Tibial nerve (tissue), 4 donors: ENCODE measurements around the gene FOXJ3. TPM values are rescaled to one million over a fixed set of nuclear protein-coding genes. Genes with fewer than 3 reads are reported as not detected.

ENCODE experiments used
- DNase-seq, 2 donors: peaks; one replicate each; pipeline ENCODE4 v3.0.0-alpha.2; 2019; ENCODE audit warnings: low spot score in 2 of 2
- H3K27ac ChIP-seq, 4 donors: fragments of 200-600 bp; sonication (generic) in 3 of 4; one replicate each; pipeline ENCODE4 v1.5.1; 2017 to 2019; ENCODE audit warnings: mild to moderate bottlenecking in 1 of 4
- H3K27me3 ChIP-seq, 2 donors: fragments of 200-600 bp; sonication (generic) in 1 of 2; one replicate each; pipeline versions ENCODE4 v1.5.1 to v1.6.0; 2017 to 2019
- H3K36me3 ChIP-seq, 3 donors: fragments of 200-600 bp; sonication (generic); one replicate each; pipeline ENCODE4 v1.5.1; 2018 to 2019
- H3K4me1 ChIP-seq, 4 donors: fragments of 200-600 bp; sonication (generic) in 3 of 4; one replicate each; pipeline ENCODE4 v1.5.1; 2017 to 2019
- H3K4me3 ChIP-seq, 4 donors: fragments of 200-600 bp; sonication (generic) in 3 of 4; one replicate each; pipeline ENCODE4 v1.5.1; 2017 to 2019; ENCODE audit warnings: mild to moderate bottlenecking in 1 of 4, moderate library complexity in 1 of 4
- H3K9me3 ChIP-seq, 4 donors: fragments of 200-600 bp; sonication (generic) in 3 of 4; one replicate each; pipeline ENCODE4 v1.5.1; 2017 to 2019
- EP300 ChIP-seq, 2 donors: sonication (generic); formaldehyde crosslinking; IDR thresholded peaks; one replicate each; pipeline ENCODE4 v1.6.1; 2017; ENCODE audit warnings: antibody characterized with exemption in 2 of 2, mild to moderate bottlenecking in 1 of 2
- POLR2A ChIP-seq, 2 donors: fragments of 450-650 bp; IDR thresholded peaks; one replicate each; pipeline ENCODE4 v1.6.1; 2017; ENCODE audit warnings: antibody characterized with exemption in 2 of 2, mild to moderate bottlenecking in 2 of 2, moderate library complexity in 2 of 2
- WGBS, 2 donors: methylation state at CpG; one replicate each; pipeline ENCODE4 v1.1.5; 2018; 5-methylcytosine and 5-hydroxymethylcytosine counted together
- total RNA-seq, 4 donors: library from RNA; depleted of rRNA; stranded (reverse); fragments of >200 nt; gene quantifications; one replicate each; pipeline ENCODE4 v1.1.0, GENCODE V29; 2016
- TF ChIP-seq, protein P1 (sequence below), 5 experiments: fragments of 200-600 bp in 3 of 5; fragments of 450-650 bp in 2 of 5; sonication (generic) in 3 of 5; IDR thresholded peaks; one replicate each; pipeline ENCODE4 v1.5.1; 2016 to 2019; ENCODE audit warnings: antibody characterized with exemption in 5 of 5, mild to moderate bottlenecking in 3 of 5, moderate library complexity in 2 of 5

The FOXJ3 gene
- total RNA-seq, 4 donors from 2014 or later, result 42.7 to 68.1 (median 64.5) TPM

DNA sequence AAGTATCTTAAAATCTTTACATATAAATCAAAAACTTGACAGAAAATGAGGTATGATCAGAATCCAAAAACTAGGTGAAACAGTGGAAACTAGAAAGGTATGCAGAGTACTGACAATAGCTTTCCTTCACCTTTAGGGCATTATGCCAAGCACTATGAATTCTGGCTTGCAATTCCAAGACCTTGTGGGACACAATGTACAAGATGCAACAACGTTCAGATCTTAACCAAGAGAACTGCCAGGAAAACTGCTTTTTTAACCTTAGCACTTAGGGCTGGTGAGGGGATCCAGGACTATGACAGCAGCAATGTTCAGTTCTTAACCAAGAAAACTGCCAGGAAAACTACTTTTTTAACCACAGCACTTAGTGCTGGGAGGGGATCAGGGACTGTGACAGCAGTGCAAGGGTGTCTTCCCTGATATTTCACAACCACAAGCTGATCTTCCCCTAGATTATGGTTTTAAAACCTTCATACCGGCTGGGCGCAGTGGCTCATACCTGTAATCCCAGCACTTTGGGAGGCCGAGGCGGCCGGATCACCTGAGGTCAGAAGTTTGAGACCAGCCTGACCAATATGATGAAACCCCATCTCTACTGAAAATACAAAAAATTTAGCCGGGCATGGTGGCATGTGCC, 22.3 kb downstream of the FOXJ3 start:
- no peak overlapping the region for H3K4me3 ChIP-seq
- TF ChIP-seq POLR2A (IDR thresholded peaks at IDR 0.05), result no peak
- TF ChIP-seq EP300 (IDR thresholded peaks at IDR 0.05), result no peak
- TF ChIP-seq, protein P1, sequence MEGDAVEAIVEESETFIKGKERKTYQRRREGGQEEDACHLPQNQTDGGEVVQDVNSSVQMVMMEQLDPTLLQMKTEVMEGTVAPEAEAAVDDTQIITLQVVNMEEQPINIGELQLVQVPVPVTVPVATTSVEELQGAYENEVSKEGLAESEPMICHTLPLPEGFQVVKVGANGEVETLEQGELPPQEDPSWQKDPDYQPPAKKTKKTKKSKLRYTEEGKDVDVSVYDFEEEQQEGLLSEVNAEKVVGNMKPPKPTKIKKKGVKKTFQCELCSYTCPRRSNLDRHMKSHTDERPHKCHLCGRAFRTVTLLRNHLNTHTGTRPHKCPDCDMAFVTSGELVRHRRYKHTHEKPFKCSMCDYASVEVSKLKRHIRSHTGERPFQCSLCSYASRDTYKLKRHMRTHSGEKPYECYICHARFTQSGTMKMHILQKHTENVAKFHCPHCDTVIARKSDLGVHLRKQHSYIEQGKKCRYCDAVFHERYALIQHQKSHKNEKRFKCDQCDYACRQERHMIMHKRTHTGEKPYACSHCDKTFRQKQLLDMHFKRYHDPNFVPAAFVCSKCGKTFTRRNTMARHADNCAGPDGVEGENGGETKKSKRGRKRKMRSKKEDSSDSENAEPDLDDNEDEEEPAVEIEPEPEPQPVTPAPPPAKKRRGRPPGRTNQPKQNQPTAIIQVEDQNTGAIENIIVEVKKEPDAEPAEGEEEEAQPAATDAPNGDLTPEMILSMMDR (IDR thresholded peaks at IDR 0.05), result no peak
- H3K27me3 ChIP-seq, result no peaks in the 10 kb centered on the region
- DNase-seq, result no peak
- H3K27ac ChIP-seq, result no peak overlapping the region
- no peaks in the 10 kb centered on the region for H3K9me3 ChIP-seq
- H3K36me3 ChIP-seq, result peaks cover 0 to 4% (median 0%) of the 10 kb centered on the region in 3 donors
- peaks cover 0 to 54% (median 31%) of the 10 kb centered on the region in 4 donors for H3K4me1 ChIP-seq
- WGBS, 2 donors, result 58 to 64% methylated on average over 7 of the region's 7 CpGs

- H3K4me1 ChIP-seq, result peaks cover 0 to 54% (median 28%) of the 10 kb centered on the region in 4 donors
- DNase-seq, result no peak
- H3K4me3 ChIP-seq, result no peak overlapping the region
- no peaks in the 10 kb centered on the region for H3K9me3 ChIP-seq
- TF ChIP-seq EP300 (IDR thresholded peaks at IDR 0.05) (no peak), POLR2A (IDR thresholded peaks at IDR 0.05) (no peak)
- TF ChIP-seq, protein P1 (IDR thresholded peaks at IDR 0.05), result no peak
- H3K36me3 ChIP-seq, result peaks cover 0 to 4% (median 0%) of the 10 kb centered on the region in 3 donors
- no peak overlapping the region for H3K27ac ChIP-seq
- no peaks in the 10 kb centered on the region for H3K27me3 ChIP-seq
- 92 to 97% methylated on average over 4 of the region's 4 CpGs for WGBS, 2 donors
Measured at GRCh38 chr1:42311897-42312296, 23.1 kb downstream of the FOXJ3 start.

- DNase-seq, result no peak
- WGBS, 2 donors, result 0 to 42% methylated on average over 1 of the region's 1 CpG
- Histone ChIP-seq H3K4me1 (peaks cover 0 to 49% (median 21%) of the 10 kb centered on the region in 4 donors), H3K36me3 (peaks cover 0 to 4% (median 0%) of the 10 kb centered on the region in 3 donors), H3K27me3 (no peaks in the 10 kb centered on the region), H3K4me3 (no peak overlapping the region), H3K9me3 (no peaks in the 10 kb centered on the region), H3K27ac (no peak overlapping the region)
- TF ChIP-seq POLR2A (IDR thresholded peaks at IDR 0.05) (no peak), EP300 (IDR thresholded peaks at IDR 0.05) (no peak)
- TF ChIP-seq, protein P1 (IDR thresholded peaks at IDR 0.05), result no peak
Measured at GRCh38 chr1:42311138-42311537, 23.9 kb downstream of the FOXJ3 start.

DNA sequence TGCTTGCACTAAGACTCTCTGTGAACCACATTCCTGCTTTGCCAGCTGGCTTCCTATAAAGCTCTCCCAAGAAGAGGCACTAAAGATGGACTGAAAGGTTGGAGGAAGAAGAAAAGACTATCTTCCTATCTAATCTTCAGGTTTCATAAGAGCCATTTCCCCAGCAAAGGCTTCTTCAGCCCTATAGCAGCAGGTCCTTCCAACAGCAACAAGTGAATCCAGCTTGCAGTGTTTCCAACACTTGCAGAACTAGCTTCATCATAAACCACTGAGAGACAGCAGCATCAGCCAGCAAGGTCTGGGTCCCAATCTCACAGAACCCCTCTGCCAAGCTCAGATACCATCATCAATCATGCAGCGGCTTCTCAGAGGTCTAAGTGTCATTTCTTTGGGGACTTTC, 28.1 kb downstream of the FOXJ3 start:
- TF ChIP-seq EP300 (IDR thresholded peaks at IDR 0.05) (no peak), POLR2A (IDR thresholded peaks at IDR 0.05) (no peak)
- TF ChIP-seq, protein P1 (IDR thresholded peaks at IDR 0.05), result no peak
- H3K9me3 ChIP-seq, result peaks cover 0 to 8% (median 0%) of the 10 kb centered on the region in 4 donors
- H3K27me3 ChIP-seq, result no peaks in the 10 kb centered on the region
- 85 to 96% methylated on average over 1 of the region's 1 CpG for WGBS, 2 donors
- H3K4me1 ChIP-seq, result peaks cover 0 to 8% (median 2%) of the 10 kb centered on the region in 4 donors
- no peak overlapping the region for H3K4me3 ChIP-seq
- no peak overlapping the region for H3K27ac ChIP-seq
- no peak for DNase-seq
- peaks cover 0 to 25% (median 0%) of the 10 kb centered on the region in 3 donors for H3K36me3 ChIP-seq

DNA sequence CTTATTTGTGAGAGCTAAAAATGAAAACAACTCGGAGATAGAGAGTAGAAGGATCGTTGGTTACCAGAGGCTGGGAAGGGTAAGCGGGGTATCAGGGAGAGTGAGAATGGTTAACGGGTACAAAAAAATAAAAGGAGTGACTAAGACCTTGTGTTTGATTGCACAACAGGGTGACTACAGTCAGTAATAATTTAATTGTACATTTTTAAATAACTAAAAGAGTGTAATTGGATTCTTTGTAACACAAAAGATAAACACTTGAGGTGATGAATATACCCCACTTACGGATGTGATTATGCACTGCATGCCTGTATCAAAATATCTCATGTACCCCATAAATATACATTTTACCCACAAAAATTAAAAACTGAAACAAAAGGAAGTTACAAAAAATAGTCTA, 29.4 kb downstream of the FOXJ3 start:
- no peak overlapping the region for H3K27ac ChIP-seq
- no peak overlapping the region for H3K4me3 ChIP-seq
- peaks cover 0 to 28% (median 0%) of the 10 kb centered on the region in 3 donors for H3K36me3 ChIP-seq
- no peak for DNase-seq
- WGBS, 2 donors, result 93 to 95% methylated on average over 5 of the region's 5 CpGs
- peaks cover 0 to 8% (median 0%) of the 10 kb centered on the region in 4 donors for H3K9me3 ChIP-seq
- TF ChIP-seq POLR2A (IDR thresholded peaks at IDR 0.05), result no peak
- TF ChIP-seq, protein P1 (IDR thresholded peaks at IDR 0.05), result no peak
- no peak for TF ChIP-seq EP300 (IDR thresholded peaks at IDR 0.05)
- peaks cover 0 to 6% (median 0%) of the 10 kb centered on the region in 4 donors for H3K4me1 ChIP-seq
- no peaks in the 10 kb centered on the region for H3K27me3 ChIP-seq
